HEK293T (cell line): ENCODE data around the gene PRICKLE1.

Source experiments
- ARNT ChIP-seq: fragments of 450-650 bp; IDR thresholded peaks from 2 replicates; pipeline ENCODE4 v1.6.1; 2017; ENCODE audit warnings: mild to moderate bottlenecking
- BHLHE40 ChIP-seq: fragments of 450-650 bp; IDR thresholded peaks from 2 replicates; pipeline ENCODE4 v1.6.1; 2016; ENCODE audit warnings: mild to moderate bottlenecking, moderate library complexity, borderline replicate concordance
- FOXK2 ChIP-seq: fragments of 450-650 bp; IDR thresholded peaks from 2 replicates; pipeline ENCODE4 v1.6.1; 2016; ENCODE audit warnings: mild to moderate bottlenecking
- HDGF ChIP-seq: fragments of 450-650 bp; IDR thresholded peaks from 2 replicates; pipeline ENCODE4 v1.6.1; 2017; ENCODE audit warnings: antibody characterized with exemption, borderline replicate concordance
- LEF1 ChIP-seq: fragments of 450-650 bp; IDR thresholded peaks from 2 replicates; pipeline ENCODE4 v1.6.1; 2017; ENCODE audit warnings: mild to moderate bottlenecking, borderline replicate concordance
- SP1 ChIP-seq: fragments of 450-650 bp; IDR thresholded peaks from 2 replicates; pipeline ENCODE4 v1.6.1; 2017
- SUZ12 ChIP-seq: fragments of 450-650 bp; IDR thresholded peaks from 2 replicates; pipeline ENCODE4 v1.6.1; 2016; ENCODE audit warnings: mild to moderate bottlenecking
- TARDBP ChIP-seq: fragments of 450-650 bp; IDR thresholded peaks from 2 replicates; pipeline ENCODE4 v1.6.1; 2016
- ZNF384 ChIP-seq: fragments of 450-650 bp; IDR thresholded peaks from 2 replicates; pipeline ENCODE4 v1.6.1; 2016

GRCh38 chr12:42564556-42564955, 25.0 kb downstream of the PRICKLE1 start:
- no peak for TF ChIP-seq BHLHE40
- TF ChIP-seq ZNF384: no peak
- no peak for TF ChIP-seq SP1
- no peak for TF ChIP-seq SUZ12
- TF ChIP-seq ARNT: no peak
- no peak for TF ChIP-seq HDGF
- no peak for TF ChIP-seq FOXK2
- no peak for TF ChIP-seq LEF1
- TF ChIP-seq TARDBP: no peak
